ENCODE data around the gene TMEM129.
A peak's percentile ranks its signal among the peaks of the same experiment; 100 is the strongest.

Gene TMEM129

GRCh38 chr4:1743975-1744374, 22.9 kb upstream of the TMEM129 start:
- no peak for DNase-seq

GRCh38 chr4:1743551-1743950, 22.4 kb upstream of the TMEM129 start:
- no peak for DNase-seq

- no peak for DNase-seq
Measured at GRCh38 chr4:1741208-1741607, 20.1 kb upstream of the TMEM129 start.

- no peak for DNase-seq
Measured at GRCh38 chr4:1740021-1740545, 19.0 kb upstream of the TMEM129 start.

DNA sequence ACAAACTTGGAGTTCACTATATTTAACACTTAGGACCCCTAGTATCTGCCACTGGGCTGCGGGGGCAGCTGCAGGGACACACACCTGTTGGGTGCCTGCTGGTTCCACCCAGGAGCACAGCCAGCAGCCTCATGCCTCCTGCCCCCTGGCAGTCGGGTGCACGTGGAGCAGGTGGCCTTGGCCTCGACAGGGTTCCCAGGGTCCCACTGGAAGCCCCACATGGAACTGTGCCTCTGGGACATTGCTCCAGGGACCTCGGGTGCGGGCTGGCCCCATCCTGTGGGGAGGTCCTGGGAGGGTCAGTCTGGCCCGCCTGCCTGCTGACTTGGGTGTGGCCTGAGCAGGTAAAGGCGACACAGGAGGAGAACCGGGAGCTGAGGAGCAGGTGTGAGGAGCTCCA, 18.2 kb upstream of the TMEM129 start:
- no peak for DNase-seq

DNA sequence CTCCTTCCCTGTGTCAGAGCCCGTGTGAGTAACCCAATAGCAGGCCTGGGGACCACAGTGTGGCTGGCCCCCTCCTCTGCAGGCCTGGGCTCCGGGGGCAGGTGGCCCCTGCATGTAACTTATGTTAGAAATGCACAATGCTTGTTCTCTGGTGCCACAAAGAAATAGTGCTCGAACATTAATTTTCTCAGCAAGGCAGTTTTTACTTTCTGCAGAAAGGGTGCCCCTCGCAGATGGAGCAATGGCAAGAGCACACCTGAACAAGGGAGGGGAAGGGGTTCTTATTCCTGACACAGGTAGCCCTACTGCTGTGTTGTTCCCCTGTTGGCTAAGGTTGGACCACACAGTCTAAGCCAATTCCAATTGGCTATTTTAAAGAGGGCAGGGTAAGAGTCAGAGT, 17.3 kb upstream of the TMEM129 start:
- no peak for DNase-seq

GRCh38 chr4:1737666-1738065, 16.5 kb upstream of the TMEM129 start:
- no peak for DNase-seq

- DNase-seq: no peak
Measured at GRCh38 chr4:1736812-1737211, 15.7 kb upstream of the TMEM129 start.

GRCh38 chr4:1735215-1735614, 14.1 kb upstream of the TMEM129 start:
- no peak for DNase-seq

DNA sequence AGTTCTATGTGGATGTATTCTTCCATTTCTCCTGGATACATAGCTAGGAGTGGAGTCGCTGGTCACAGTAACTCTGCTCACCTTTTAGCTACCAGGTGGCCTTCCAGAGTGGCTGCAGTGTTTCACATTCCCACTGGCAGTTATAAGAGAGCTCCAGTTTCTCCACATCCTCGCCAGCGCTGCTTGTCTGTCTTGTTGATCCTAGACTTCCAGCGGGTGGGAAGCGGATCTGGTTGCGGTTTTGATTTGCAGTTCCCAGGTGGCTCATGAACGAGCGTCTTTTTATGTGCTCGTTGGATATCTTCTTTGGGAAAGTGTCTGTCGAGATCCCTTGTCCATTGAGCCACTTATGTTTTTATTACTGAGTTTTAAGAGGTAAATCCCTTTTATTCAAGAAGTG, 11.8 kb upstream of the TMEM129 start:
- no peak for DNase-seq

GRCh38 chr4:1731180-1731579, 10.1 kb upstream of the TMEM129 start:
- no peak for DNase-seq

GRCh38 chr4:1730532-1731135, 9.5 kb upstream of the TMEM129 start:
- no peak for DNase-seq

- no peak for DNase-seq
Measured at GRCh38 chr4:1728061-1728980, 7.2 kb upstream of the TMEM129 start.

DNA sequence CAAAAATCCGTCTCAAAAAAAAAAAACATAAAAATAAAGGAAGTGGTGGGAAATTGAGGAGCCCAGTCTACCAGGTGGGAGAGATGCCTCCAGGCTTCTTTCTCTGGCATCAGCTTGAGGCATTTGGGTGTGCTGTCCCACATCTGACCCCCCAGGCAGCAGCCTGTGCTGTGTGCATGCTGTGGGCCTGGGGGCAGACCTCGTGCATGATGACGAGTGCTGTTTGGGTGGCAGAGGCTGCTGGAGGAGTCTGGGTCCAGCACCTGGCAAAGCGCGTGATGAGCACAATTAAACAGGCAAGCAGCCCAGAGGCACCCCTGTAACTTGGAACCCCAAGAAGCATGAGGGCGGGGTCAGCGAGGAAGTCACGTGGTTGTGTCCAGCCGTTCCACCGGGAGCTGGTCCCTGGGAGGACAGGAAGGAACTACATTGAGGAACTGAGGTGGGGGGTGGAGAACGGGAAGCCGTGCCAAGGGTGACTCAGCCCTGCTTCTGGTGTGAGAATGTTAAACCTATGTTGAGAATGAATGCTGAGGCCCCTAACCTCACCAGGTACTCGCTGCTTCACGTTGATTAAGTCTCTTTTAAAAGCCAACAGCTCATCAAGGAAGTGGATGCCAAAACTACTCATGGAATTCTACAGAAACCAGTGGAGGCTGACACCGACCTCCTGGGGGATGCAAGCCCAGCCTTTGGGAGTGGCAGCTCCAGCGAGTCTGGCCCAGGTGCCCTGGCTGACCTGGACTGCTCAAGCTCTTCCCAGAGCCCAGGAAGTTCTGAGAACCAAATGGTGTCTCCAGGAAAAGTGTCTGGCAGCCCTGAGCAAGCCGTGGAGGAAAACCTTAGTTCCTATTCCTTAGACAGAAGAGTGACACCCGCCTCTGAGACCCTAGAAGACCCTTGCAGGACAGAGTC, 6.3 kb upstream of the TMEM129 start:
- DNase-seq: no peak

- peak; percentile 93 for DNase-seq
Measured at GRCh38 chr4:1726146-1726934, 5.2 kb upstream of the TMEM129 start.

DNA sequence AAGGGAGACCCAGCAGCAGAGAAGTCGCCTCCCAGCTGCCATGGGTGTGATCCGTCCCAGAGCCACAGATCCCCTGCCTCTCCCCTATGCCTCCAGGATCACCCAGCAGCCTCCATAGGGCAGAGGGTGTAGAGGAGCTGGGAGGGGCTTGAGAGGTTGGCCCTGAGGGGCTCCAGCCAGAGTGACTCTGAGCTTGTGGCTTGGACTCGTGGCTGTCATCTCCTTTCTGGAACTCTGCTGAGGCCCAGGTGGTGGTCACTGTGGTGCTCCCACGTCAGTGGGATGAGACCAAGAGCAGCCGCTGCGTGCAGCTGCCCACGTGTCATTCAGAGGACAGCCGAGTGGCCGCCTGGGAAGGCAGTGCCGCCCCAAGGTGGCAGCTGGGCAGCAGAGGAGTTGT, 4.4 kb upstream of the TMEM129 start:
- DNase-seq: no peak

DNA sequence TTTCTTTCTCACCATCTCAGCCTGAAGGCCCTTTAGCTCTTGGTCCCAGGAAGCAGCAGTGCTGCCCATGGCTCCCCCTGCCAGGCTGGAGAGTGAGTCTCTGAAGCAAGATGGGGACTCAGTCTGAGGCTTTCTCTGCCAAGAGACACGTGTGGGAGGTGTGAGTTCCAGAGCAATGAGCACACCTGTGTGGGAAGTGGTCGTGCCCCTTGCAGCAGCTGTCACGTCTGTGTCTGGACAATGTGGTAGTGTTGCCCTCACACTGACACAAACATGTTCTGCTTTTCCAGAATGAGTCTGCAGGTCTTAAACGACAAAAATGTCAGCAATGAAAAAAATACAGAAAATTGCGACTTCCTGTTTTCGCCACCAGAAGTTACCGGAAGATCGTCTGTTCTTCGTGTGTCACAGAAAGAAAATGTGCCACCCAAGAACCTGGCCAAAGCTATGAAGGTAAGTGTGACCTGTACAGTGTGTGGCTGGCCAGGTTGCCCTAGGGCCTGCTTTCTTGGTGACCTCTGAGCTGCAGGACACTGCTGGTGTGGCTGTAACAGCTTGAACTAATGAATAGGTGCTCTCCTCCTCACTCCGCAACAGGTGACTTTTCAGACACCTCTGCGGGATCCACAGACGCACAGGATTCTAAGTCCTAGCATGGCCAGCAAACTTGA, 2.1 kb upstream of the TMEM129 start:
- peak; percentile 40 for DNase-seq

GRCh38 chr4:1722551-1723118, 1.5 kb upstream of the TMEM129 start:
- no peak for DNase-seq

DNA sequence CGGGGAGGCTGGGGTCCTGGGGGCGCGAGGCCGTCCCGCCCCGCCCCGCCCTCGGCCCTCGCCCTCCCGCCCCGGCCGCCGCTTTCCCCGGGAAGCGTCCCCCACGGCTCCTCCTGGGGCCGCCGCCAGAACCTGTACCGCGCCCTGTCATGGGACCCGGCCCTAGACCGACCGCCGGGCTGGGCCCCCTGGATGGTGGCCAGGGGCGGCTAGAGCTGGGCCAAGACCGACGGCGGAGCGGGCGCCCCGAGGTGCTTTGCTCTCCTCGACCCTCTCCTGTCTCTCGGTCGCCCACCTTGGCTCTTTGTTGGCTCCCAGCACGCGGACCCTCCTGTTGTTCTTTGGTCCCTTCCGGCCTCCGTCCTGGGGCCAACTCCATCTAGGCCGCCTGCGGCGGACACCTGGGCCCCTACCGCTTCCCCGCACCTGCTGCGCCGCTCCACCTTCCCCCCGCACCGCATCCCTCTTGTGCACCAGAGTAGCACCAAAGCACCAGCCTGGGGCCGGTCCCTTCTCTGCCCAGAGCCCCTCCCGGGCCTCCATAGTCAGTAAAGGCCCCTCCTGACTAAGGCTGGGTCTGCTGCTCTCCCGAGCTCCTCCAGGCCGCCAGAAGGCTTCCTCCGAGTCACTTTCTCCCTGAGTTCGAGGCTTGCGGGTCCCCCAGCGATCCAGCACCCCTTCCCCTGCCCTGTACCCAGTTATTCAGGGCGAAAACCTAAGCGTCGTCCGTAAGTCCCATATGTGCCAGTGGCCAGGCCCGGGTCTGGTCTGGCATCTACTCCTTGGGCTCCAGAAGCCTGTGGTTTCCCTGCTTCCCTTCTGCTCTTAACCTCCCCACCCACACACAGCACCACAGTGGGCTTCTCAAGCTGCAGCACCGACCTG, 785 bp upstream of the TMEM129 start:
- no peak for DNase-seq
